Caco-2 (cell line): ENCODE measurements around the gene ITLN1. TPM values are rescaled to one million over a fixed set of nuclear protein-coding genes. Genes with fewer than 3 reads are reported as not detected.

ENCODE experiments used
- BruUV-seq: library from RNA; stranded (reverse); fragments of 400-500 nt; replicated peaks from 2 replicates; lab custom pipeline; 2021; lab: Mats Ljungman, UMichigan
- CTCF ChIA-PET: fragments of 300-600 bp; sonication (Branson Sonifier 250); formaldehyde crosslinking; loops from one replicate; lab custom pipeline; 2022; ENCODE audit warnings: antibody characterized with exemption; lab: Charles Lee
- POLR2A ChIA-PET: fragments of 300-600 bp; sonication (Branson Sonifier 250); formaldehyde crosslinking; loops from one replicate; lab custom pipeline; 2022; ENCODE audit warnings: antibody characterized with exemption; lab: Charles Lee
- DNase-seq, 2 experiments: peaks; one replicate each; pipeline versions ENCODE4 v3.0.0 to v3.0.0-alpha.2; 2020 to 2022
- H3K27me3 ChIP-seq: replicated peaks from 2 replicates; pipeline ENCODE4 v1.6.0; 2011; ENCODE audit warnings: low read length; ENCODE audit not compliant: control insufficient read depth, insufficient read depth
- H3K36me3 ChIP-seq: 2 replicates; pipeline ENCODE4 v1.5.1; 2011; ENCODE audit warnings: low read length; ENCODE audit not compliant: control insufficient read depth, insufficient read depth
- H3K4me1 ChIP-seq: fragments of 250-450 bp; sonication (Bioruptor Pico); 2 replicates; pipeline ENCODE4 v1.5.1; 2020; ENCODE audit warnings: mild to moderate bottlenecking
- H3K4me3 ChIP-seq: 2 replicates; pipeline ENCODE4 v1.5.1; 2011; ENCODE audit warnings: low read depth, mild to moderate bottlenecking, control low read depth, low read length
- H3K9me3 ChIP-seq: fragments of 250-450 bp; sonication (Bioruptor Pico); 2 replicates; pipeline ENCODE4 v1.5.1; 2020; ENCODE audit warnings: mild to moderate bottlenecking, moderate library complexity
- H3K27ac Mint-ChIP-seq: one replicate; pipeline ENCODE4 v1.8.0; 2022; ENCODE audit warnings: mixed read lengths; ENCODE audit not compliant: unreplicated experiment
- H3K27me3 Mint-ChIP-seq: one replicate; pipeline ENCODE4 v1.8.0; 2022; ENCODE audit warnings: mixed read lengths; ENCODE audit not compliant: insufficient read depth, unreplicated experiment
- H3K36me3 Mint-ChIP-seq: one replicate; pipeline ENCODE4 v1.8.0; 2022; ENCODE audit warnings: mild to moderate bottlenecking, mixed read lengths; ENCODE audit not compliant: insufficient read depth, unreplicated experiment
- H3K4me1 Mint-ChIP-seq: one replicate; pipeline ENCODE4 v1.8.0; 2022; ENCODE audit warnings: low read depth, mixed read lengths; ENCODE audit not compliant: unreplicated experiment
- H3K4me3 Mint-ChIP-seq: one replicate; pipeline ENCODE4 v1.8.0; 2022; ENCODE audit warnings: mild to moderate bottlenecking, moderate library complexity, mixed read lengths; ENCODE audit not compliant: unreplicated experiment
- H3K9me3 Mint-ChIP-seq: one replicate; pipeline ENCODE4 v1.8.0; 2022; ENCODE audit warnings: mixed read lengths; ENCODE audit not compliant: unreplicated experiment
- intact Hi-C: fragments of 100-400 bp; cut with micrococcal nuclease; formaldehyde crosslinking; loops from one replicate; pipeline ENCODE4 v1.10.0; 2022; ENCODE audit not compliant: unreplicated experiment
- total RNA-seq: library from RNA; stranded (reverse); gene quantifications from 2 replicates; pipeline ENCODE4 v1.2.3, GENCODE V29; 2022
- TF ChIP-seq, protein P1 (sequence below), 2 experiments: fragments of 200-600 bp in 1 of 2; IDR thresholded peaks; 1 replicate in 1 of 2; 2 replicates in 1 of 2; pipeline versions ENCODE4 v1.5.1 to v1.8.0; 2011 to 2022; ENCODE audit warnings: antibody characterized with exemption in 1 of 2, control low read depth in 1 of 2, inconsistent platforms in 1 of 2, low read depth in 1 of 2, low read length in 1 of 2, mild to moderate bottlenecking in 1 of 2, moderate library complexity in 1 of 2; ENCODE audit not compliant: insufficient read depth in 1 of 2, severe bottlenecking in 1 of 2, unreplicated experiment in 1 of 2

The ITLN1 gene
- total RNA-seq, 1 experiment from 2014 or later, result not detected

DNA sequence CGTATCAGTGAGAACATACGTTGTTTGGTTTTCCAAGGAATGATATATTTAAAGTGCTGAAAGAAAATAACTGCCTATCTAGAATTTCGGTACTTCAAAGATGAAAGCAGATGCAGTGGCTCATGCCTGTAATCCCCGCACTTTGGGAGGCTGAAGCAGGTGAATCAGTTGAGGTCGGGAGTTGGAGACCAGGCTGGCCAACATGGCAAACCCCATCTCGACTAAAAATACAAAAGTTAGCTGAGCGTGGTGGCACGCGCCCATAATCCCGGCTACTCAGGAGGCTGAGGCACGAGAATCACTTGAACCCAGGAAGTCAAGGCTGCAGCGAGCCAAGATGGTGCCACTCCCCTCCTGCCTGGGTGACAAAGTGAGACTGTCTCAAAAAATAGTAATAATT lies 38.7 kb downstream of the ITLN1 start:
- BruUV-seq, result no TSS peak

DNA sequence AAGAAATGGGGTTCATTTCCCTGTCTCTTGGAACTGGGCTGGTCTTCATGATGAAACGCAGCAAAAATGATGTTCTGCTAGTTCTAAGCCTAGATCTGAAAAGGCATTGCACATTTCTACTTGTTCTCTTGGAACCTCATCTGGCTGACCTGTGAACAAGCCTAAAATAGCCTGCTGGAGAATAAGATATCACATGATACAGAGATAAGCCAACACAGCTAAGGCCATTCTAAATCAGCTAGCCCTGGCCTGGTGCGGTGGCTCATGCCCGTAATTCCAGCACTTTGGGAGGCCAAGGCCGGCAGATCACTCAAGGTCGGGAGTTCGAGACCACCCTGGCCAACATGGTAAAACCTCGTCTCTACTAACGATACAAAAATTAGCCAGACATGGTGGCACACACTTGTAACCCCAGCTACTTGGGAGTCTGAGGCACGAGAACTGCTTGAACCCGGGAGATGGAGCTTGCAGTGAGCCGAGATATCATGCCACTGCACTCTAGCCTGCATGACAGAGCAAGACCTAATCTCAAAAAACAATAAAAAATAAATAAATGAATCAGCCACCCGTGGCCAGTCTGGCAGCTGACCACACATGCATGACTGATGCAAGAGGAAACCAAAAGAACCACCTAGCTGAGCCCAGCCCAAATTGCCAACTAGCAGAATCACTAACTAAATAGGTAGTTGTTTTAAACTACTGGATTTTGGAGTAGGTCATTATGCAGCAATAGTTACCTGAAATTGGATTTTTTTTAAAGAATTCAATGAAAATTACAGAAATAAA lies 40.3 kb downstream of the ITLN1 start:
- no peaks in the 10 kb centered on the region for H3K27me3 Mint-ChIP-seq
- no TSS peak for BruUV-seq
- no peak overlapping the region for H3K4me3 ChIP-seq
- H3K36me3 Mint-ChIP-seq, result no peaks in the 10 kb centered on the region
- no peaks in the 10 kb centered on the region for H3K36me3 ChIP-seq
- no peak overlapping the region for H3K27ac Mint-ChIP-seq
- ChIA-PET CTCF (interaction anchor here (0.6 kb wide), 1 partner anchor 175 kb away, joined by 5 read pairs; no protein-coding TSS in a partner anchor), POLR2A (no interaction called here)
- no peaks in the 10 kb centered on the region for H3K4me1 ChIP-seq
- no peak for DNase-seq
- H3K9me3 Mint-ChIP-seq, result peaks cover 10% of the 10 kb centered on the region
- TF ChIP-seq, protein P1, sequence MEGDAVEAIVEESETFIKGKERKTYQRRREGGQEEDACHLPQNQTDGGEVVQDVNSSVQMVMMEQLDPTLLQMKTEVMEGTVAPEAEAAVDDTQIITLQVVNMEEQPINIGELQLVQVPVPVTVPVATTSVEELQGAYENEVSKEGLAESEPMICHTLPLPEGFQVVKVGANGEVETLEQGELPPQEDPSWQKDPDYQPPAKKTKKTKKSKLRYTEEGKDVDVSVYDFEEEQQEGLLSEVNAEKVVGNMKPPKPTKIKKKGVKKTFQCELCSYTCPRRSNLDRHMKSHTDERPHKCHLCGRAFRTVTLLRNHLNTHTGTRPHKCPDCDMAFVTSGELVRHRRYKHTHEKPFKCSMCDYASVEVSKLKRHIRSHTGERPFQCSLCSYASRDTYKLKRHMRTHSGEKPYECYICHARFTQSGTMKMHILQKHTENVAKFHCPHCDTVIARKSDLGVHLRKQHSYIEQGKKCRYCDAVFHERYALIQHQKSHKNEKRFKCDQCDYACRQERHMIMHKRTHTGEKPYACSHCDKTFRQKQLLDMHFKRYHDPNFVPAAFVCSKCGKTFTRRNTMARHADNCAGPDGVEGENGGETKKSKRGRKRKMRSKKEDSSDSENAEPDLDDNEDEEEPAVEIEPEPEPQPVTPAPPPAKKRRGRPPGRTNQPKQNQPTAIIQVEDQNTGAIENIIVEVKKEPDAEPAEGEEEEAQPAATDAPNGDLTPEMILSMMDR (IDR thresholded peaks at IDR 0.05; ENCODE audit: insufficient read depth in 1 of 2, low read depth in 1 of 2, low read length in 1 of 2, severe bottlenecking in 1 of 2, unreplicated experiment in 1 of 2), result no peak
- no peaks in the 10 kb centered on the region for H3K4me1 Mint-ChIP-seq
- no peak overlapping the region for H3K4me3 Mint-ChIP-seq
- intact Hi-C loops, result no loop called here
- peaks cover 4% of the 10 kb centered on the region; the same call in 1 of the 2 replicates for H3K9me3 ChIP-seq
- no peaks in the 10 kb centered on the region for H3K27me3 ChIP-seq

More for the DNA sequence above, 38.7 kb downstream of the ITLN1 start:
- no peaks in the 10 kb centered on the region for H3K36me3 Mint-ChIP-seq
- Histone ChIP-seq H3K27me3 (no peaks in the 10 kb centered on the region), H3K36me3 (no peaks in the 10 kb centered on the region), H3K4me1 (0 out of 2 replicates have a peak, but pooled peaks cover 3% of the 10 kb centered on the region), H3K9me3 (peaks cover 4% of the 10 kb centered on the region; the same call in 1 of the 2 replicates), H3K4me3 (no peak overlapping the region)
- TF ChIP-seq, protein P1 (IDR thresholded peaks at IDR 0.05; ENCODE audit: insufficient read depth in 1 of 2, low read depth in 1 of 2, low read length in 1 of 2, severe bottlenecking in 1 of 2, unreplicated experiment in 1 of 2), result no peak
- ChIA-PET CTCF (no interaction called here), POLR2A (no interaction called here)
- no peaks in the 10 kb centered on the region for H3K27me3 Mint-ChIP-seq
- H3K4me1 Mint-ChIP-seq, result no peaks in the 10 kb centered on the region
- H3K27ac Mint-ChIP-seq, result no peak overlapping the region
- no peak for DNase-seq
- intact Hi-C loops, result no loop called here
- no peak overlapping the region for H3K4me3 Mint-ChIP-seq
- peaks cover 10% of the 10 kb centered on the region for H3K9me3 Mint-ChIP-seq

DNA sequence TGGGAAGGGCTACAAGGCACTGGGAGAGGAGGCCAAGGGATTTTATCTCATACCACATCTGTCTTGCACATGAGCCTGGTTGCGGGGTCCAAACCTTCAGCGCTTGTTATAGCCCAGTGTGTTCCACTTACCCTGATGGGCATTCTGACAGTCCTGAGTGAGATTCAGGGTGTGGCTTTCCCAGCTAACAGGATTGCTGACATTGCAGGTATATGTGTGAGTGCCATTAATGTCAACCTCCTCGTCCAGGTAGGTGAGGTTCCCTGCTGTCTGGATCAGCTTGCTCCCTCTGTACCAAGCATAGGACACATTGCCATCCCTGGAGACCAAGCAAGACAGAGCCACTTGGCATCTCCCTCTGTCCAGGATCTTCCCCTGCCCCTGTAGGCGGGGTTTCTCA lies 43.9 kb downstream of the ITLN1 start:
- Histone ChIP-seq H3K4me1 (peaks cover 5% of the 10 kb centered on the region; the same call in 1 of the 2 replicates), H3K9me3 (peaks cover 4% of the 10 kb centered on the region; the same call in 1 of the 2 replicates), H3K27me3 (no peaks in the 10 kb centered on the region), H3K4me3 (no peak overlapping the region), H3K36me3 (no peaks in the 10 kb centered on the region)
- TF ChIP-seq, protein P1 (IDR thresholded peaks at IDR 0.05; ENCODE audit: insufficient read depth in 1 of 2, low read depth in 1 of 2, low read length in 1 of 2, severe bottlenecking in 1 of 2, unreplicated experiment in 1 of 2), result no peak
- H3K27ac Mint-ChIP-seq, result no peak overlapping the region
- no peaks in the 10 kb centered on the region for H3K36me3 Mint-ChIP-seq
- H3K9me3 Mint-ChIP-seq, result peaks cover 10% of the 10 kb centered on the region
- POLR2A ChIA-PET, result no interaction called here
- H3K4me1 Mint-ChIP-seq, result peaks cover 4% of the 10 kb centered on the region
- CTCF ChIA-PET, result interaction anchor here (0.5 kb wide), 2 partner anchors 48 to 244 kb away, joined by 4 to 6 read pairs; no protein-coding TSS in a partner anchor
- no peak for DNase-seq
- H3K27me3 Mint-ChIP-seq, result no peaks in the 10 kb centered on the region
- H3K4me3 Mint-ChIP-seq, result no peak overlapping the region
- BruUV-seq, result no TSS peak
- intact Hi-C loops, result no loop called here
